Heart left ventricle (tissue), 16 donors: Measurements from ENCODE around the gene PSEN2. TPM values are rescaled to one million over a fixed set of nuclear protein-coding genes. Genes with fewer than 3 reads are reported as not detected.

Source experiments
- ATAC-seq, 4 donors: fragments of 200-7000 bp; cut with Tn5 transposase; one replicate each; pipeline ENCODE4 v1.9.1; 2020 to 2022; ENCODE audit warnings: moderate library complexity in 4 of 4, mild to moderate bottlenecking in 3 of 4, moderate number of reproducible peaks in 1 of 4
- DNase-seq, 5 donors: peaks; one replicate each; pipeline ENCODE4 v3.0.0-alpha.2; 2020
- H3K27ac ChIP-seq, 12 donors: fragments of 200-600 bp; sonication (generic) in 4 of 12; one replicate each; pipeline versions ENCODE4 v1.5.0 to v1.8.0; 2016 to 2022; ENCODE audit warnings: mild to moderate bottlenecking in 2 of 12
- H3K27me3 ChIP-seq, 9 donors: fragments of 200-600 bp; sonication (generic) in 2 of 9; one replicate each; pipeline versions ENCODE4 v1.5.1 to v1.8.0; 2016 to 2022; ENCODE audit warnings: mild to moderate bottlenecking in 3 of 9
- H3K36me3 ChIP-seq, 9 donors: fragments of 200-600 bp; sonication (generic) in 2 of 9; one replicate each; pipeline versions ENCODE4 v1.5.0 to v1.8.0; 2018 to 2022; ENCODE audit warnings: mild to moderate bottlenecking in 2 of 9
- H3K4me1 ChIP-seq, 12 donors: fragments of 200-600 bp; sonication (generic) in 4 of 12; one replicate each; pipeline versions ENCODE4 v1.5.0 to v1.8.0; 2016 to 2022; ENCODE audit warnings: mild to moderate bottlenecking in 3 of 12
- H3K4me3 ChIP-seq, 12 donors: fragments of 200-600 bp; sonication (generic) in 4 of 12; one replicate each; pipeline versions ENCODE4 v1.5.0 to v1.8.0; 2017 to 2022; ENCODE audit warnings: mild to moderate bottlenecking in 9 of 12, moderate library complexity in 4 of 12
- H3K9me3 ChIP-seq, 12 donors: fragments of 200-600 bp; sonication (generic) in 4 of 12; one replicate each; pipeline versions ENCODE4 v1.5.0 to v1.8.0; 2016 to 2022; ENCODE audit warnings: mild to moderate bottlenecking in 1 of 12
- CTCF ChIP-seq, 12 donors: fragments of 200-600 bp; sonication (generic) in 4 of 12; IDR thresholded peaks; one replicate each; pipeline versions ENCODE4 v1.5.0 to v1.8.0; 2018 to 2022; ENCODE audit warnings: antibody characterized with exemption in 12 of 12, mild to moderate bottlenecking in 5 of 12
- POLR2A ChIP-seq, 2 donors: fragments of 450-650 bp; IDR thresholded peaks; one replicate each; pipeline ENCODE4 v1.6.1; 2017; ENCODE audit warnings: antibody characterized with exemption in 2 of 2, mild to moderate bottlenecking in 2 of 2, moderate library complexity in 2 of 2
- WGBS, 4 donors: extraction: QIAGEN DNeasy Blood & Tissue Kit in 2 of 4; methylation state at CpG; one replicate each; pipeline versions ENCODE4 v1.1.5 to v1.1.7; 2013 to 2018; 5-methylcytosine and 5-hydroxymethylcytosine counted together
- intact Hi-C, 10 donors: fragments of 100-400 bp; cut with DNase I; formaldehyde crosslinking; loops; one replicate each; pipeline versions ENCODE4 v1.11.1 to v1.14.2; 2022
- polyA plus RNA-seq, 2 donors: library from polyadenylated mRNA; stranded (reverse); fragments of 200-250 nt; gene quantifications; one replicate each; pipeline ENCODE4 v1.2.3, GENCODE V29; 2013
- total RNA-seq, 9 donors: library from RNA; depleted of rRNA in 2 of 9; stranded (reverse); fragments of >200 nt in 2 of 9; fragmentation: NEBNext Ultra II Directional in 3 of 9; extraction: Animal tissue kit (Norgen Biotek cat#: 25700) in 3 of 9; gene quantifications; one replicate each; pipeline versions ENCODE4 v1.1.0 to v1.2.4, GENCODE V29; 2016 to 2023
- donor health status: ischemic (EF 13 %, LVEDD 7.1; RV severe dilation, severe dysfunction).
- donor health status: healthy with polysubstance abuse.
- donor health status: DM: no; HTN: yes; CAD: no.
- donor health status: DM: no; HTN: no; CAD: no.
- donor health status: ischemic (EF 25% LVEDD 6.9; RV normal size, moderate dysfunction).
- donor health status: ischemic (EF 25% LVEDD 5.7; RV mildly dilated, moderate dysfunction).
- donor health status: healthy.
- donor health status: DM: yes; HTN: yes; CAD: no.
- donor health status: ischemic (EF 35%, LVEDD 5.7; RV mildly dilated, moderate dysfunction).
- donor health status: nonischemic (EF 11% LVEDD 7.7; RV severe dilation, severe dysfunction).
- donor health status: DM: yes; HTN: yes; CAD: no.
- donor health status: PGD.
- donor health status: ischemic (EF 29% LVEDD 5.4; RV normal size, mild dysfunction).
- donor health status: nonischemic (EF 23%, LVEDD 6.1; RV moderate dilation, normal function).

The PSEN2 gene
- total and polyA plus RNA-seq, 11 donors: 12.3 to 30.9 (median 19.5) TPM

GRCh38 chr1:226895644-226896043 is 25.2 kb downstream of the PSEN2 start:
- Histone ChIP-seq H3K9me3 (no peaks in the 10 kb centered on the region), H3K27ac (no peak overlapping the region), H3K4me1 (peaks cover 0 to 15% (median 2%) of the 10 kb centered on the region in 12 donors), H3K27me3 (no peaks in the 10 kb centered on the region), H3K36me3 (peaks cover 0 to 88% (median 74%) of the 10 kb centered on the region in 9 donors), H3K4me3 (no peak overlapping the region)
- 84 to 92% (median 90%) methylated on average over 11 of the region's 11 CpGs for WGBS, 4 donors
- no peak for ATAC-seq
- intact Hi-C loops: no loop called here
- DNase-seq: no peak
- TF ChIP-seq CTCF (IDR thresholded peaks at IDR 0.05): no peak
- TF ChIP-seq POLR2A (IDR thresholded peaks at IDR 0.05): no peak

GRCh38 chr1:226898246-226898645 is 27.8 kb downstream of the PSEN2 start:
- DNase-seq: no peak
- intact Hi-C loops: no loop called here
- H3K27ac ChIP-seq: no peak overlapping the region
- peaks cover 0 to 75% (median 61%) of the 10 kb centered on the region in 9 donors for H3K36me3 ChIP-seq
- no peak for ATAC-seq
- 88 to 95% (median 93%) methylated on average over 3 of the region's 3 CpGs for WGBS, 4 donors
- no peaks in the 10 kb centered on the region for H3K9me3 ChIP-seq
- no peaks in the 10 kb centered on the region for H3K27me3 ChIP-seq
- H3K4me3 ChIP-seq: no peak overlapping the region
- TF ChIP-seq CTCF (IDR thresholded peaks at IDR 0.05) (no peak), POLR2A (IDR thresholded peaks at IDR 0.05) (no peak)
- H3K4me1 ChIP-seq: no peaks in the 10 kb centered on the region

- H3K9me3 ChIP-seq: no peaks in the 10 kb centered on the region
- TF ChIP-seq POLR2A (IDR thresholded peaks at IDR 0.05) (no peak), CTCF (IDR thresholded peaks at IDR 0.05) (no peak)
- ATAC-seq: no peak
- no peak for DNase-seq
- H3K27ac ChIP-seq: no peak overlapping the region
- 78 to 89% (median 87%) methylated on average over 4 of the region's 4 CpGs for WGBS, 4 donors
- intact Hi-C loops: no loop called here
- no peak overlapping the region for H3K4me3 ChIP-seq
- peaks cover 0 to 47% (median 31%) of the 10 kb centered on the region in 9 donors for H3K36me3 ChIP-seq
- H3K4me1 ChIP-seq: peaks cover 0 to 11% (median 0%) of the 10 kb centered on the region in 12 donors
- no peaks in the 10 kb centered on the region for H3K27me3 ChIP-seq
These were observed 31.0 kb downstream of the PSEN2 start for GRCh38 chr1:226901421-226901820.

GRCh38 chr1:226902601-226903000 is 32.2 kb downstream of the PSEN2 start:
- no peak for ATAC-seq
- Histone ChIP-seq H3K4me1 (peaks cover 0 to 11% (median 0%) of the 10 kb centered on the region in 12 donors), H3K27me3 (no peaks in the 10 kb centered on the region), H3K4me3 (no peak overlapping the region), H3K27ac (no peak overlapping the region), H3K36me3 (peaks cover 0 to 42% (median 29%) of the 10 kb centered on the region in 9 donors), H3K9me3 (no peaks in the 10 kb centered on the region)
- no peak for TF ChIP-seq POLR2A (IDR thresholded peaks at IDR 0.05)
- intact Hi-C loops: no loop called here
- WGBS, 4 donors: 76 to 94% (median 88%) methylated on average over 4 of the region's 4 CpGs
- DNase-seq: no peak
